22Rv1 (cell line): Measurements from ENCODE around the gene ARHGAP6.

ENCODE experiments used
- ZFX ChIP-seq: fragments of 450-650 bp; IDR thresholded peaks from 2 replicates; pipeline ENCODE4 v1.6.1; 2017; ENCODE audit warnings: antibody characterized with exemption, borderline replicate concordance
- TF ChIP-seq, protein P1 (sequence below): fragments of 450-650 bp; IDR thresholded peaks from 2 replicates; pipeline ENCODE4 v1.5.1; 2017; ENCODE audit warnings: mild to moderate bottlenecking

DNA sequence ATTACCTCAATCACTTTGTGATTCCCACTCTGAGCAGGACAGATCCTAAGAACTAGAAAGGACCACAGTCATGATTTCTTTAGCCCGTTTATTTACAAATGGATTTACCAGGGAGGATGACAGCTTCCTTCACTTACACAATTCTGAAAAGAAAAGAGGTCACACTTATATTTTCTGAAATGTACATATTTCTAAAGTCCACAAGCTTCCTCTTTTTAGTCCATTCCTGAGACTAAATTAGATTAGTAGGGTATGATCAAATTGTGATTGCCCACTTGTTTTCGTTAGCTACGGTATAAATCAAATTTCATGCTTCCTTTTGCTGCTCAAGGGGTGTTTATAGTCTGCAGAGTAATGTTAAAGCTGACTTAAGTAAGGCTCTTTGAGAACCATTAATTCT lies 380.1 kb downstream of the ARHGAP6 start:
- TF ChIP-seq, protein P1, sequence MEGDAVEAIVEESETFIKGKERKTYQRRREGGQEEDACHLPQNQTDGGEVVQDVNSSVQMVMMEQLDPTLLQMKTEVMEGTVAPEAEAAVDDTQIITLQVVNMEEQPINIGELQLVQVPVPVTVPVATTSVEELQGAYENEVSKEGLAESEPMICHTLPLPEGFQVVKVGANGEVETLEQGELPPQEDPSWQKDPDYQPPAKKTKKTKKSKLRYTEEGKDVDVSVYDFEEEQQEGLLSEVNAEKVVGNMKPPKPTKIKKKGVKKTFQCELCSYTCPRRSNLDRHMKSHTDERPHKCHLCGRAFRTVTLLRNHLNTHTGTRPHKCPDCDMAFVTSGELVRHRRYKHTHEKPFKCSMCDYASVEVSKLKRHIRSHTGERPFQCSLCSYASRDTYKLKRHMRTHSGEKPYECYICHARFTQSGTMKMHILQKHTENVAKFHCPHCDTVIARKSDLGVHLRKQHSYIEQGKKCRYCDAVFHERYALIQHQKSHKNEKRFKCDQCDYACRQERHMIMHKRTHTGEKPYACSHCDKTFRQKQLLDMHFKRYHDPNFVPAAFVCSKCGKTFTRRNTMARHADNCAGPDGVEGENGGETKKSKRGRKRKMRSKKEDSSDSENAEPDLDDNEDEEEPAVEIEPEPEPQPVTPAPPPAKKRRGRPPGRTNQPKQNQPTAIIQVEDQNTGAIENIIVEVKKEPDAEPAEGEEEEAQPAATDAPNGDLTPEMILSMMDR = no peak
- TF ChIP-seq ZFX = no peak
